OCI-M2 (cell line): Measurements from ENCODE around the gene TALDO1.

Experiments used
- DNase-seq: peaks from one replicate; lab custom pipeline; 2025; ENCODE audit not compliant: unreplicated experiment; lab: John Stamatoyannopoulos, UW

TALDO1 gene

GRCh38 chr11:767238-767637, 20.0 kb downstream of the TALDO1 start:
- DNase-seq: no peak

- DNase-seq: no peak
Observed at GRCh38 chr11:769887-770641, 22.8 kb downstream of the TALDO1 start.

GRCh38 chr11:770642-771616, 23.7 kb downstream of the TALDO1 start:
- DNase-seq: no peak

GRCh38 chr11:771617-772204, 24.4 kb downstream of the TALDO1 start:
- no peak for DNase-seq

GRCh38 chr11:772429-773390, 25.4 kb downstream of the TALDO1 start:
- no peak for DNase-seq

- DNase-seq: no peak
Observed at GRCh38 chr11:773425-773824, 26.2 kb downstream of the TALDO1 start.

GRCh38 chr11:773830-774229, 26.6 kb downstream of the TALDO1 start:
- no peak for DNase-seq

GRCh38 chr11:774873-775592, 27.8 kb downstream of the TALDO1 start:
- no peak for DNase-seq

GRCh38 chr11:776263-776560, 28.9 kb downstream of the TALDO1 start:
- DNase-seq: no peak

GRCh38 chr11:776561-777287, 29.5 kb downstream of the TALDO1 start:
- DNase-seq: no peak

- DNase-seq: no peak
Observed at GRCh38 chr11:777288-778255, 30.3 kb downstream of the TALDO1 start, which contains the start of gene GATD1. Gene GATD1, minus strand, starts transcription at chr11:777487. Its CDS starts 25 bp downstream, at chr11:777462.

GRCh38 chr11:778976-779954, 32.0 kb downstream of the TALDO1 start:
- DNase-seq: no peak

GRCh38 chr11:779955-780532, 32.8 kb downstream of the TALDO1 start:
- no peak for DNase-seq

- DNase-seq: no peak
Observed at GRCh38 chr11:782264-783174, 35.3 kb downstream of the TALDO1 start.

GRCh38 chr11:783581-784015, 36.3 kb downstream of the TALDO1 start:
- DNase-seq: no peak
